SKM-1 treated with dmso at 0.1 percent for 144 hours (cell line): ENCODE data around the gene KYNU.
A peak's percentile ranks its signal among the peaks of the same experiment; 100 is the strongest.
"Not testable (repeated sequence)": the region's sequence is repeated elsewhere in the genome, so short reads cannot be mapped to it uniquely, and the experiment has no call there.

Source experiments
- DNase-seq: peaks from one replicate; lab custom pipeline; 2025; ENCODE audit not compliant: unreplicated experiment; lab: John Stamatoyannopoulos, UW

KYNU gene

DNA sequence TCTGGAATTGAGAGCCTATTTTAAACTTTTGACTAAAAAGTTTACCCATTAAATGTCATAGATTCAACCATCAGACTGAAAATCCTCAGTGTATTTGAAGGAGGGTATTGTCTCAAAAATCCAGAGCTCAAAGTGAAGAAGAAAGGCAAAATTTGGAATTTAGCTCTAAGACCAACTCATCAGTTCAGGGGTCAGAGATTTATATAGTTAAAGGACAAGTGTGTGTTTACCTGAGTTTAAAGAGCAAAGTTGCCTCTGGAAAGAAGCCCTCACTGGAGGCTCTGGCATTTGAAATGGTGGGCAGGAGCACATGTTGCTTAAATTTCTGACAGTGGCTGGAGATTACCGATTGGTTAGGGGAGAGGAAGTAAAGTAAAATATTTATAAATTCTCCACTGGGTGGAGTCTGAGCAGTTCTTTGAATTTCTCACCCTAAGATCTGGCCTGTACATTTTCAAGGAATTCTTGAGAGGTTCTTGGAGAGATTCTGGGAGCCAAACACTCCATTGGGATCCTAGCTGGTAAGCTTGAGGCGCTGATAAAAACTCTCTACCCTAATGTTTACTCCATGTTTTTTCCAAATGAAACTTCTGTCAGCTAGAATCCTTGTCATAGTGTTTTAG is at the start of gene KYNU:
Gene KYNU, plus strand, starts transcription at position 449 of the 623 bp plus-strand sequence. CDS start 7,704 bp downstream, outside the sequence.
- DNase-seq = no peak

DNA sequence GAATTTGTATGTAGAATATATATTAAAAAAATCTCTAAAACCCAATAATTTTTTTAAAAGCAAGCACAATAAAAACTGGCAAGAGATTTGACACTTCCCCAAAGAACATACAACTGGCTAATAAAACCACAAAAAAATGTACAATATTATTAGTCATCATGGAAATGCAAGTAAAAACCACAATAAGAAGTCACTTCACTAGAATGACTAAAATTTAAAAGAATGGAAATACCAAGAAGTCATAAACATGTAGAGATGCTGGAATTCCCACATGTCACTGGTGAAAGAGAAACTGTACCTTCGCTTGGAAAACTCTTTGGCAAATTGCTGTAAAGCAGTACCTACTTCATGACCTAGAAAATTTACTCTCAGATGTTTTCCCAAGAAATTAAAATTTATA is 43.4 kb upstream of the KYNU start:
- no peak for DNase-seq

DNA sequence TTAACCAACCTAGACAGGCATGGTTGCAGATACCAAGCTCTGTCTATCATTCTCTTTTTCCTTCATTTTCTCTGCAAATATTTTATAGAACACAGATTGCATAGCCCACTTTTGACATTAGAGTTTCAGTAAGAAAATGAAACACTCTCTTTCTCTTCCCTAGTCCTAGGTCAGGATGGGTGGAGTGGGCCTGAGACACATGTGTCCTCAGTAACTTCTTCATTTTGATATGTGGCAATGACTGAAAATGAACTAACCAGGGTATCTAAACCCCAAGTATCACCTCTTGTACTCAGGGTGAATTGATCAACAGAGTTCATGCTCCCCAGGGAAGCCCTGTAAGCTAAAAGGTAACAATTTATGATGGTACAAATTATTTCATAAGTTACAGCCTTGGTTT is 37.0 kb upstream of the KYNU start:
- DNase-seq = no peak

DNA sequence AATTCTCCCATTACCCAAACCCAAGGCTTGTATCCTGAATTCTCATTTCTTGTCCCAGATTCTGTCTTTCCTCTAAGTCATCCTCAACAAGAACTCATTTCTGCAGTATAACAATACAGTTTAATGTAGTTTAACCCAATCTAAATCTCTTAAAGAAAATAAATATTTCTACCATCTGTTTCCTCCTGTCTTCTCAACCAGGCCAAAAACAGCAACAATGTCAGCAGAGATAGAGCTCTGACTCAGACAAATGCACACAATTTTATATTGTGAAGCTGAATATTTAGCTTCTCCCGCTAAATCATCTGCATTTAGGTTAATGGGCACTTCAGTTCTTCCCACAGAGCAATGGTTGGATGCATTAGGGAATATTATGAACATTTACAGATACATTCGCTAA is 35.7 kb upstream of the KYNU start:
- no peak for DNase-seq

DNA sequence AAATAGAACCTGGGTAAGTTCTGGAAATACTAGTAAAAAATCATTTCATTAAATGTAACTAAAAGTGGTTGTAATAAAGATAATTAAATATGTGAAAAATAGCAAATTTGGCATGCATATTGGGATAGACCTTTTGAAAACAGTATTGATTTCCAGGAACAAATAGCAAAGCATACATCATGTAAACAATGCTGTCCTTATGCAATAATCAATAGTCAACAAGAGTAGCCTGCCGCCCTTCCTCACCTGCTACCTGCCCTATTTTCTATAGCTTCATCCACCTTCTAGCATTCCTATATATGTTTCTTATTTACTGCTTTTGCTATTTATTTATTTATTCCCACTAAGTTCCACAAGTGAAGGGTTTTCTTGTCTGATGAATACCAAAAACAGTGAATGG is 35.1 kb upstream of the KYNU start:
- no peak for DNase-seq

DNA sequence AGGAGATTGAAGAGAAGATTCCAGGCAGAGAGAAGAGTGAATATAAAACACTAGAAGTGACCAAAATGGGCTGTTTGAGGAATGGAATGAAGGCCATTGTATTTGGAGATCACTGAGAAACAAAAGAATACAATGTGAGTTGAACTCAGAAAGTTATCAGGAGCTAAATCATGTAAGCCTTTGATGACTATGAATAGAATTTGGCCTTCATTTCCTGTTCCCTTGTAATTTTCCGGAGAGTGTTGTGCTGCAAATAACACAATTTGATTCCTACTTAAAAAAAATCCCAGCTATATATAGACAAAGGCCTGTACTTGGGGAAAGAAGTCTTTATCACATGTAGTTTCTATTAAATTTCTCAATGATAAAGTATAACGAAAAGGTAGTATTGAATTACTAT is 33.7 kb upstream of the KYNU start:
- DNase-seq = no peak

DNA sequence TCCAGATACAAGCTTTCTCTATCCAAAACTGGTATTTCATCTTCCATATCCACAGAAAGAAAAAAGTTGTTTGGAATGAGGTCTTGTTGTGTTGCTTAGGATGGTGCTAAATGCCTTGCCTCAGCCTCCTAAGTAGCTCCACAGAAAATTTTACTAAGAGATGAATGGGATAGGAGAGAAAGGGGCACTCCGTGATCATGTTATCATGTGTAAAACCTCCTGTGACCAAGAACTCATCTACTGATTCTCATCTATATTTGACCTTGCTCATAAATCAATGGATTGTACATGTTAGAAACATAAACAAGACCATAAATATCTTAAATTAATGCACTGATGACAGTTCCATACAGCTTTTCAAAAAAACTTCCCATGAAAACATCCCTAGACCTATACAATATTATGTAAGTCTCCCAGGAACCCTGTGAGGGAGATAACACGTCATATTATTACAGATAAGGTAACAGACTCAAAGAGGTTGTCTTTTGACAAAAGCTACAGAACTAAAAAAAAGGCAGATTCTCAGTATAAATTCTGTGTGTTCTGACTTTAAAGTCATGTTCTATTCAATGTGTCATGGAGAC is 29.3 kb upstream of the KYNU start:
- no peak for DNase-seq

DNA sequence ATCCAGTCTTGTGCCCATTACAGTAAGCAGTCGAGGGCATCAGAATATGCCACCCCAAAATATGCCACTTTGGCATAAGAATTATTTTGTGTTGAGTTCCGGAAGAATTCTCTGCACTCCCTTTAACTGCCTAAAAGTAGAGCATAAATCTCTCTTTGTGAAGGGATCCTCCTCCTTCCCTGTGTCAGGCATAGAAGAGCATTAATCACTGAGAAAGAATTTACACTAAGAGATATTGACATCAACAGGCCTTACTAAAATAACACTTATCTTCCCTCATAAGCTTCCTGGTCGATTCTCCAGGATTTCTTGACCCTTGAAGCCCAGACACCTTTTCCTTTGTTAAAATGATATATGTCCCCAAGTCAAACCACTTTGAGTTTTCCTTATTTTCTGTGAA is 27.6 kb upstream of the KYNU start:
- no peak for DNase-seq

DNA sequence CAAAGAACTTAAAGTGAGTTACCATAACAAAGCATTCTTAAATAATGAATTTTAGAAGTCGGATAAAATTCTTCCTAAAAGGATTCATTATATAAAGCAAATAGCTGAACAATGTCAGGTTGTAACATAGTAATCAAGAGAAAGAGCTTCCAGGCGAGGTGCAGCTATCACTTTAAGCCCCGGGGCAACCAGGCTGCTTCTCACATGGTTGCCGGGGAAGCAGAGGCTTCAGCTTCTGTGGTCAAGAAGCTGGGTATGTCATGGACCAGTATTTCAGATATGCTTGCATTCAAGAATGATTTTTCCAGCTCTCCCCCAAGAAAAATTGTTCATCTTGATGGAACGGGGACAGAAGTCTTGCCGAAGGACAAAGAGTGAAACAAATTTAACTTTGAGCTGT is 23.6 kb upstream of the KYNU start:
- DNase-seq = no peak

DNA sequence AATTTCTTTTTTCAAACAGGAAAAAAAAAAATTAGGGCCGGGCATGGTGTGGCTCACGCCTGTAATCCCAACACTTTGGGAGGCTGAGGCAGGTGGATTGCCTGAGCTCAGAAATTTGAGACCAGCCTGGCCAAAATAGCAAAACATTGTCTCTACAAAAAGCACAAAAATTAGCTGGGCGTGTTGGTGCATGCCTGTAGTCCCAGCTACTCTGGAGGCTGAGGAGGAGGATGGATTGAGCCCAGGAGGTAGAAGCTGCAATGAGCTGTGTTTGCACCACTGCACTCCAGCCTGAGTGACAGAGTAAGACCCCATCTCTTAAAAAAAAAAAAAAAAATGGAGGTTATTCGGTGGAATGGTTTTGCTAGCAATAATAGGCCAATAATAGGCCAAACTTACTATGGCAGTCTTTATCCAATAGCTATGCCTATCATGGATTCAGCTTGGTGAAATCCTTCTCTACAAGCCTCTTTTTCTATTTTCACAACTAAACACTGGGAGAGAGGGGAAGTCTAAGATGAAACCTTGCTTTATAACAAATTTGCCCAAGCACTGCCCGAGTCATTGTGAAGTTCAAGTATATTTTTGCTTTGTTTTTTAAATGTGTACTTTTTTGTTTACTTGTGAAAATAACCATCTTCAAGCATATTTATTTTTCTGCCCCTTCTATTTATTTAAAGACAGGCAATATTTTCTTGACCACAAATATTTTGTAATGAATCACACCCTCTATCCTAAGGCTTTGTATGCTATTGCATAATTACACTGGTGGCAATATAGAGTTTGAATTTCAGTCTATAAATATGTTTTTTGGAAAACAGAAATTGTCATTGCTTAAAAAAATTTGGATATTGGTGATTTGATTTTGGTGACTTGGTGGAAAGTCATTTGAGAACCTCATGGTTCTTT is 20.0 kb upstream of the KYNU start:
- DNase-seq = no peak

DNA sequence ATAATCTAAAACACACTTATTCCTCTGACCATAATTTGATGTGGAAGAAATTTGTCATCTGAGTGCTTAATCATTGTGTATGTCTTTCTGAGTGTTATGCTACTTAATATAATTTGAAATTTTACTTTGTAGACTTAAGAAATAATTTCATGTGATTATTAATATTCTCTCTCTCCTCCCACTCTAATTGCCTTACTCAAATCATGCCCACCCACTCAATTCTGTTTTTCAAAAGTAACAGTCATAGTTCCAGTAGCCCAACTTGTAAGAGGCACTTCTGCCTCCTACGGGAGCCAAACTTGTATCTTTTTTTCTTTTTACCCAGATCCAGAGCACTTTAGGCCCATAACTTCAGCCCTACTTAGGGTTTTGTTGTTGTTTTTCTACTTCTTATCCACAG is 18.5 kb upstream of the KYNU start:
- DNase-seq = no peak

DNA sequence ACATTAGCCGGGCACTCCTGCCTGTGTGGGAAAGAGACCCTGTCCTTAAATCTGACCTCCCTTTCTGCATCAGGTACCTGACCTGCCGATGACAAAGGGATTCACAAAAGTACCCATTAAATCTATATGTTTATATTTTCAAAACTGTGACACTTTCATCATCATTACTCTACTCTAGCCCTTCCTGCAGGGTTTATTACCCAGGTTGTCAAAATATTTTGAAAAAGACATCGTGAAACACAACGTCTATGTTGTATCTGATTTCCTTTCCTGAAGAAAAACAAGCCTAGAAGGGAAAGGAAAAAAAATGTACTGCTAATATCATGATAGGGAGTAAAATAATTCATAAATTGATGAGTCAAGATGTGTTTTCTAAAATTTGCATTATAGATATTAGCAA is 15.2 kb upstream of the KYNU start:
- no peak for DNase-seq

DNA sequence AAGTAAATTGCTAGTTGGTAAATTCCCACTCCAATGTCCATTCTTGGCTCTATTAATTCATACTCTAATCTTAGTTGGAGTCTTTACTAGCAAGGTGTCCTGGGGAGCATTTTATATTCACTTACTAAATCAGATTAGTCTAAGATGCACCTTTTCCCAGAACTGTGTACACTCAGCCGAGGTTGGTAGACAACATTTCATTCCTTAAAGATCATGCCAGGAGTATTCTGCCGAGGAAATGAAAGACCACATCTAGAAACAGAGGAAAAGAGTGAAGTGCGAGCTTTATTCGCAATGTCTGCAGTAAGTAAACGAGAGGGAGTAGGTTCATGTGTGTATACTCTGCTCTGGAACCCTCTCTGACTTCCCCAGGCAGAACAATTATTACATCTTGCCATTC is 14.6 kb upstream of the KYNU start:
- DNase-seq = no peak

DNA sequence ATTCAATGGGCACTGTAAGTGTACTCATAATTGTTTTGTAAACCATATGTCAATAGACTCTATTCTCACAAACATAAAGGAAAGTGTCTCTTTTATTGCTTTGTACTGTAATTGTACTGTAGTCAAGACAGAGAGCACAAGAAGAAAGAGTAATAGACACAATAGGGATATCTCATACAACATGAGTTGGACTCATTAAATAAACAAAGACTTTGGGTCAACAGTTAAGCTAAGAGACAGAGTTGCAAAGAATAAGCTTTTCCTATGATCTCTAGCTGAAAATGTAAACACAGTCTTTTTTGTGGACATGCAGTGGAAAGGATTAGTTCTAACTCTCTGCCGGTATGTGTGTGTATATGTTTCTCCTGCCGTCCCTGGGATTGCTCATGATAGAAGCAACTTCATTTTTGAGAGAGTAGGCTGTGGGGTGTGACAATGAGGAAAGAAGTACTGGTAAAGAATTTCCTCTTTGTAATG is 13.9 kb upstream of the KYNU start:
- DNase-seq = no peak

DNA sequence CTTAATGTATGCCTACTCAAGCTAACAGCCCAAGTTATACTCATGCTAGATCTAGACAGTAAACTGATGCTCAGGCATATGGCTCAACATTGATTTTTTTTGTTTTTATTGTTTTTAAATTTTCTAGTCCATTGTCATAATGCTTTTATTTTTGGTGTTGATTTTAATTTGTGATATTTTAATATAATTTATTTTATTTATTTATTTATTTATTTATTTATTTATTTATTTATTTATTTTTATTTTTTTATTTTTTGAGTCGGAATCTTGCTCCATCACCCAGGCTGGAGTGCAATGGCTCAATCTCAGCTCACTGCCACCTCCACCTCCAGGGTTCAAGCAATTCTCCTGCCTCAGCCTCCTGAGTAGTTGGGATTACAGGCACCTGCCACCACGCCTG is 12.9 kb upstream of the KYNU start:
- DNase-seq = not testable (repeated sequence)

DNA sequence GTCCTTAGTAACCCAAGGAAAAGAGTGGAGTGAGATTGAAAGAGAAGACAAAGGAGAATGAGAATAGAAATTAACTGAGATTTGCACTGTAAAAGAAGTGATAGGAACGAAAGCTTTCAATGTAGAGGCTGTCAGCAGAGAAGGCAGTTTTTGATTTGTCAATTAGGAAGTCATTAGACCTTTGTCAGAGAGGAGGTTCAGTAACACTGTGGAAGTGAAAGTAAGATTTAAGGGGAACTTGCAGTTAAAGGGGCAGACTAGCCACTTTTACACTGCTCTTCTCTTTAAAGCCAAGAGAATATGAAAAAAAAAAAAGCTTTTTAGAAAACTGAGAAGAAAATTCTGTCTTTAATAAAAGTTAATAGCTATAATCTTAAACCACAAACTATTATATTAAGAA is 11.5 kb upstream of the KYNU start:
- DNase-seq = peak; percentile 78

DNA sequence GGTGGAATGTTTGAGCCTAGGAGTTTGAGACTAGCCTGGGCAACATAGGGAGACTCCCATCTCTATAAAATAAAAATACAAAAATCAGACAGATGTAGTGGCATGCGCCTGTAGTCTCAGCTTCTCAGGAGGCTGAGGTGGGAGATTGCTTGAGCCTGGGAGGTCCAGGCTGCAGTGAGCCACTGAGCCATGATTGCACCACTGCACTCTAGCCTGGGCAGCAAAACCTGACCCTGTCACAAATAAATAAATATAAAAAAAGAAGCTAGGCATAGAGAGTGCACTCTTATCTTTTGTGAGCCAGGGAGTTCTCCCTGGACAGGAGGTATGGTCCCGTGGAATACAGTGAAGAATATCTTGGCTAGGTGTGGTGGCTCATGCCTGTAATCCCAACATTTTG is 11.0 kb upstream of the KYNU start:
- DNase-seq = no peak

DNA sequence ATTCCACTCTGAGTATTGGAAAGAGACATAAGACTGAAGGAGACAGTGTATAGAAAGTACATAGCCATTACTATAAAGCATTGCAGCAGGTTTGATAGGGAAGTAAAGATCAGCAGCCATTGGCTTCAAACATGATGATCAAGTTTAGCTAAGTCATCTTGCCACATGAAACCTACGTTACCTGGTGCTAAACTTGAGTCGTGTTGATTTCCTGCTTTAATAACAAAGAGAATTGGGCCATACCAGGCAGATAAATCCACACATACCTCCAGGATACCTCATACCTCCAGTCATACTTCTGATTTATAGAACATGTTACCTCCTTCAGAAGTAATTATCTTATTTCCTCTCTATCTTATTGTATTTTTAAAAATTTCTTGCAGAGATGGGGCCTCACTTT is 10.3 kb upstream of the KYNU start:
- DNase-seq = no peak

DNA sequence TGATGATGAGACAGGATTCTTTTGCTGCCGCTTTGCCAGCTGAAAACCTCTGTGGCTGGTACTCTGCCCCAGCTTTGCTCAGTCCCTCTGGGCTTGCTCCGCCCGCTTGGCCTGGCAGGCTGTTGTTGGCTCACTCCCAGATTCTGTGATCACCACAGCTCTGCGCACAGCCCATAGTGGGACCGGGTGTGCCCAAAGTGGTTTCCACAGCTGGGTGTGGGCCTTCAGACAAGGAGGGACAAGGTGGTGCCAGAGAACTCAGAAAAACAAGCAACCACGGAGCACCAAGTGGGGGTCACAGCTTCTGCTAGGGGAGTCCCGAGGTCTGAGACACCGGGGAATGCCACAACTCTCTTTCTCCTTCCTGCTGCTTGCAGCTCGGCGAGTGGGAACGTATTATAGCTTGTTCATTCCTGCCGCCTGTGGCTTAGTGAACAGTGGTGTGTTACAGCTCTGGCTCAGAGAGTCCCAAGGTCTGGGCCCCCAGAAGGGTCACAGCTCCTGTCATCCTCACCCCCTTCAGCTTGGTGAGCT is 9.2 kb upstream of the KYNU start:
- DNase-seq = no peak

DNA sequence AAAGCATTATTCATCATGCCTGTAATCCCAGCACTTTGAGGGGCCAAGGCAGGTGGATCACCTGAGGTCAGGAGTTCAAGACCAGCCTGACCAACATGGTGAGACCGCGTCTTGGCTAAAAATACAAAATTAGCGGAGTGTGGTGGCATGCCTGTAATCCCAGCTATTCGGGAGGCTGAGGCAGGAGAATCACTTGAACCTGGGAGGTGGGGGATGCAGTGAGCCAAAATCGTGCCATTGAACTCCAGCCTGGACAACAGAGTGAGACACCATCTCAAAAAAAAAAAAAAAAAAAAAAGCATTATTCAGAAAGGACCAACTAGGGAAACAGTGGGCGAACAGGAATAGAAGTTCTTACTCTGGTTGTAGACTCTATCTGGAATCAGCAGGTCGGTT is 8.4 kb upstream of the KYNU start:
- DNase-seq = not testable (repeated sequence)

DNA sequence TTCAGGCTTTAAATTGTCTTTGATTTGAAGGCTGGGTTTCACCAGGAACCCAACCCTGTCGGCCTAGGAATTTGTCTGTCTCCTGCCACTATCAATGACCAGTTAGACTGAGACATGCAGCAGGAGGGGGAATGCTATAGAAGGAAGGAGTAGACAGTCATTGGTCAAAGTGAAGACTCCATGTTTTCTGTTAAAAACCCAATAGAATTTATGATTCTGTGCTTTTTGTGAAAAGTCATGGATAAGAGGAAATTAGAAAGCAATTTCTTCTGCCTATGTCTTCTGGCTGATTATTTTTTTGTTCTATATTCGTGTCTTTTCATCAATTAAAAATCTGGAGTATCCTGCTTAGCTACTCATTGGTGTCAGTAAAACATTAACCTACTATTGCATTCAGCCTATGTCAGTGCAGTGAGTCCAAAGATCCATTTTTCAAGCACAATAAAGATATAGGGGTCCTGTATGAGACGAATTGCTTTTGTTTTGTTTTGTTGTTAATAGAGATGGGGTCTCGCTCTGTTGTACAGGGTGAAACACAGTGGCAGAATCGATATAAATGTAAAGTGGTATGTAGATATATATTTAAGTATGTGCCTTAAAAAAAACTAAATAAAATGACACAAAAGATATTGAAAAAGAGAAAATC is 7.9 kb upstream of the KYNU start:
- DNase-seq = no peak
